HG02870 (cell line): ENCODE measurements around the gene SULT2B1.
"Not testable (repeated sequence)": the region's sequence is repeated elsewhere in the genome, so short reads cannot be mapped to it uniquely, and the experiment has no call there.

Experiments
- ATAC-seq: cut with Tn5 transposase; IDR thresholded peaks from one replicate; pipeline ENCODE4 v1.9.1; 2021; ENCODE audit warnings: mild to moderate bottlenecking, moderate library complexity; ENCODE audit not compliant: unreplicated experiment

The SULT2B1 gene

DNA sequence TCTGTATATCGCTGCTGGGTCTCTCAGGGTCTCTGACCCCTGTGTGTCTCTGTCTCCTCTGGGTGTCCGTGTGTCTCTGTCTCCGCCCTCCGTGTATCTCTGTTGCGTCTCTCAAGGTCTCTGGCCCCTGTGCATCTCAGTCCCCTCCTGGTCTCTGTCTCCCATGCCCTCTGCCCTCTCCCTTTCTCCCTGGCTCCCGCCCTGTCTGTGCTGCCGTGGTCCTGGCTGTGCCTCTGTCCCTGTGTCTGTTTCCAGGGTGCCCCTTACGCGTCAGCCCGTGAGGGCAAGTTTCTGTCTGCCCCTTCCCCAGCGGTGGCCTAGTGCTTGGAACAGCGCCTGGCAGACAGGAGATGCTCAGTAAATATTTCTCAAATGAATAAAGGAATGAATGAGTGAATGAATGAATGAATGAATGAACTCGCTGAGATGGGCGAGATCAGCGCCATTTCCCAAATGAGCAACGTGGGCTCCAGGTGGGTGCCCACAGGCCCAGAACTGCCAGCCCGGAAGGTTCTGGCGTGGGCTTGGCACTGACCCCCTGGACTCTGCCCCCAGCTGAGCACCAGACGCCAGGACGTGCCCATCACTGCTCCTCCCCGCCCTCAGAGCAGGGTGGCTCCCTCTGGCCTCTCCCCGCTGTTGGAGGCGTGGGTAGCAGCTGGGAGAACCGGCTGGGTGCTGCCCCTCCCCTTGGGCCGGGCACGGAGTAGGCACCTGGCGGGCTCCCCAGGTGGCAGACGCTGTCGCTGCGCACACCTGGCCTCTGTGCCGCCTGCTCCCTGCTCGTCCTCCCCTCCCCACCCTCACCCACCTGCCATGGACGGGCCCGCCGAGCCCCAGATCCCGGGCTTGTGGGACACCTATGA lies at the start of gene SULT2B1:
Gene SULT2B1, plus strand, starts transcription at position 736 of the 866 bp plus-strand sequence. Its CDS starts 81 bp downstream, at position 817.
- no peak for ATAC-seq

DNA sequence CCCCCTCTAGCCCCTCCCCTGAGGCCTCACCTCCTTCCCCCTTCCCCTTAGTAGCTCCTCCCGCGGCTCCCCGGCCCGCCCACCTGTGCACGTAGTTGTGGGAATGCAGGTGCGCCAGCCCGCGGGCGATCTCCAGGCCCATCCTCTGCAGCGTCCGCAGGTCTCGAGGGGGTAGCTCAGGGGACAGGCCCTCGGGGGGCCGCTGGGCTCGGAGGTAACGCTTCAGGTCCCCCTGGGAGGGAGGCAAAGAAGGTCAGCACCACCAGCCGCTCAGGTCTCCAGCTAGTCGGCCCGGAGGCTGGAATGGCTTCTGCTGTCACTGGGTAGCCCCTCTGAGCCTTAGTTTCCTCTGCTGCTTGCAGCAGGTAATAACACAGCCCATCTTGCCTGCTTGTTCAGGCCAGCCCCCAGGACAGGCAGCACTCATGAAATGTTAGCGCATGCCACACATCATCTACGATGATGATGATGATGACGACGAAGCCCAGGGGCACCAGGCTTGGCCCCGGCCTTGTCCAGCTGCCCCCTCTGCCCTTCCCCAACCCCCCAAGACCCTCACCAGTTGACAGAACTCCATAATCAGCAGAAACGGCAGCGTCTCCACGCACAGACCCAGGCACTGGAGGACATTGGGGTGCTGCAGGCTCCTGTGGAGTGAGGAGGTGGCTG lies 49.5 kb upstream of the SULT2B1 start:
- ATAC-seq, result no peak

DNA sequence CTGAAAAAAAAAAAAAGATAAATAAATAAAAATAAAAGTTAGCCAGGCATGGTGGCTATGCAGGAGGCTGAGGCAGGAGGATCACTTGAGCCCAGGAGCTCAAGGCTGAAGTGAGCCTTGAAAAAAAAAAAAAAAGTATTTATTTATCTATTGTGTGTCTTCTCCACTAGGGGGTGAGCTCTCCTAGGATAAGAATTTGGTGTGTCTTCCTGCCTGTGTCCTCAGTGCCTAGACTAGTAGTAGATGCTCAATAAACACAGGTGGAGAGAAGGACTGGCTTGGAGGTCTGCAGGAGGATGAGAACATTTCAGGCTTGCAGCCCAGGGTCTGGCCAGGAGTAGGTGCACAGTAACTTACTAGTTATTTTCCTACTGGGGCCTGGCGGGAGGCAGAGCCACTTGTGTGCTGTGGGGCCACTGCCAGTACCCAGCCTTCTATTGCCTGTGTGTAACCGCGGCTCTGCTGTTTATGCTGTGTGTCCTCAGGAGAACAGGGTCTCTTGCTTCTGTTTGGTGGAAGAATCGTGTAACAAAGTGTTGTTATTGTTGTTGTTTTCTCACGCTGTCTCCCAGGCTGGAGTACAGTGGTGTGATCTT lies 45.7 kb upstream of the SULT2B1 start:
- no peak for ATAC-seq

DNA sequence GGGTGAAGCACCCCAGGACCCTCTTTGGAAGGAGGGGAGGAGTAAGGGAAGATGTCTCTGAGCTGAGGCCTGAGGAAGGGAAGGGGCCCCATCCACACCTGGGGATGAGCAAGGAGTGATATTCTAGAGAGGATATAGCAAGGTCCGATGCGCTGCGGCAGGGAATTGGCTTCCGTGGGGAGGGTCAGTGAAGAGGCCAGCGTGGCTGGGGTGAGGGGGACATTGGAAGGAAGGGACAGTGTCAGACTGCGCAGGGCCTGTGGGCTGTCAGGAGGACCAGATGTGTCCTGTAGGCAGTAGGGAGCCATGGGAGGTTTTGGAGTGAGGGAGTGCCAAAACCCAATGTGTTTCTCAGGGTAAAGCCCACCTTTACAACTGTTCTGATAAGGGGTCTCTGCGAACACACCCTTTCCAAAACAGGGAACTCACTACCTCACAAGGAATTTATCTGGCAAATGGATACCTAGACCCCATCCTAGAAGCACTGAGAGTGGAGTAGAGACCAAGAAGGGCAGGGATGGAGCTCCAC lies 44.0 kb upstream of the SULT2B1 start:
- ATAC-seq, result no peak

DNA sequence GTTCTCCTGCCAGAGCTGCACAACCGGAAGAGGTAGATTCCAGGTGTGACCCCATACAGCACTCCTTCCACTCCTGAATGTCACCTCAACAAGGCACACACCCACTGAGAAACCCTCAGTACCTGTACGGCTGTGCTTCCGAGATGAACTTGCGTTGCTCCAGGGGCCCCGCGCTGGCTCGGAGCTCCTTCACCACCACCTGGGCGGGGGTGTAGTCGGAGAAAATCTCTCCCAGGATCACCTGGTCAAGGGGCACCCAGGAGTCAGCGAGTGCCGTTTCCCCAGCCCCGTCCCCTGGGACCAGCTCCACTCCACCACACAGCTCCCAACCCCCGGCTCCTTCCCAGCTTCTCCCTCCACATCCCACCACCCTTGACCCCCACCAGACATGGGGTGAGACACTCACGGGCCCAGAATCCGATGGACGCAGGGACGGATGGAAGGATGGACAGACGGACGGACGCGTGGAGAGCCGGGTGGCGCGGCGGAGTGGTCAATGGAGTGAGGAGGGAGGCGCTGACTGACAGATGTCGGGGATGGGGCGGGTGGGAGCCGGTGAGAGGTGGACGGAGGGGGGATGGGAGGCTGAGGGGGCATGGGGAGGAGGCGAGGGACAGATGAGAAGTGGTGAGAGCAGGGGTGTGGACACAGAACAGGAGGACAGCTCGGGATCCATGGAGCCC lies 43.1 kb upstream of the SULT2B1 start:
- ATAC-seq, result no peak

DNA sequence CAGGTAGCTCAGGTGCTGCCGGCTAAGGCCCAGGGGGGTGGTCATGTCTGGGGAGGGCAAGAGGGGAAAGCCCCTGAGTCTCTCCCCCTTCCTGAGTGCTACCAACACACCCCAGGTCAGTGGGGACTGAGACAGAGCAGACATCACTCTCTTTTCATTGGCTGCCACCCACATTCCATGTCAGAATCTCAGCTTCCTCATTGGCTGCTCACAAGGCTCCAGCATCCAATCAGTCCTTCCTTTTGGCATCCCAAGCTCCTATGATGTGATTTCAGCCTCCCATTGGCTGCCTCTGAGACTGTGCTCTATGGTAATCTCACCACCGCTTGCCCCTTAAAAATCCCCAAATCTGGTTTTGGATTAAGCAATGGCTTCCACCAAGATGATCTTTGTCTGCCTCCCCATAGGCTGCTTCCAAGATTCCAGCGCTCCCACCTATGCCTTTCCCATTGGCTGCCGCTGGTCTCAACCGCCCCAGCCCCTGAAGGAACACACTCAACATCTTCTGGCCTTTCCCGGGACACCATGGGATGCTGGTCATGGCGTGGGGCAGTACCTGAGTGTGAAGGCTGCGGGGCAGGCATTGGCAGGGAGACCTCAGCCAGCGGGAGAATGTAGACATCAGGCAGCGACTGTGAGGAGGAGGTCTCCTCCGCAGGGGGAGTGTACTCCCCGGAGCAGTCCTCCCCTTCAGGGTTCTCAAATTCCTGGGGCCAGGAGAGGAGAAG lies 42.3 kb upstream of the SULT2B1 start:
- ATAC-seq, result no peak

DNA sequence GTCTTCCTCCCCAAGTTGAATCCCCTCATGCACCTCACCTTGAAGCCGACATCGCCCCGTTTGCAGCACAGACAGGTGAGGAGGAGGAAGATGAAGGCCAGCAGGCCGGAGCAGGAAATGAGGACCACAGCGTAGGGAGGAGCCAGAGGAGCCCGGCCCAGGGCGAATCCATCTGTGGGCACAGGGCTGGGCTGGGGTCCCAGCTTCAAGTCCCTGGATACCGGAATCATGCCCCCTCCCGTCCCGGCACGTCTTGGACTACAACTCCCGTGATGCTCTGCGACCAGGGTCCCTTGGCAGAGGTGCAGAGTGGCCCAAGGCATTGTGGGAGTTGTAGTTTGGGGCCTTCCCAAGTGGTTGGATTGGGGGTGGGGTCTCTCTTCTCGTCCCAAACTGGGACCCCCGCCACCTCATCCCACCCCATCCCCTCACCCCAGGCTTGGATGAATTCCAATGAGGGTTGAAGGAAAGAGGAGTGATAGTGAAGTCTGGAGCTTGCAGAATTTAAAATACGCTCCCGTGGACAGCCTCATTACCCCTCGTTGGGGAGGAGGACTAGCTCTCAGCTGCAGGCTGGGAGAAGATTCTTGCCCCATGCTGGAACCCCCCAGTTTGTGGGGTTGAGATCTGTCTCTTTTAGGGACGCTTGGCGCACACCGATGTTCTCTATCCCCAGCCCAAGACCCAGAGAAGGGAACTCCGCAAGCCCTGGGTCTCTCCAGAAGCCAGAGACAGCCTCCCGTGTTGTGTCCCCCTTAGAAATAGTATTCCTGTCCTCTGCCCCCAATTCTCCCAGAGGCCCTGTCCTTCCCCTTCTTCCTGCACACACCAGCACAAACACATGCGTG lies 41.3 kb upstream of the SULT2B1 start:
- ATAC-seq, result no peak

DNA sequence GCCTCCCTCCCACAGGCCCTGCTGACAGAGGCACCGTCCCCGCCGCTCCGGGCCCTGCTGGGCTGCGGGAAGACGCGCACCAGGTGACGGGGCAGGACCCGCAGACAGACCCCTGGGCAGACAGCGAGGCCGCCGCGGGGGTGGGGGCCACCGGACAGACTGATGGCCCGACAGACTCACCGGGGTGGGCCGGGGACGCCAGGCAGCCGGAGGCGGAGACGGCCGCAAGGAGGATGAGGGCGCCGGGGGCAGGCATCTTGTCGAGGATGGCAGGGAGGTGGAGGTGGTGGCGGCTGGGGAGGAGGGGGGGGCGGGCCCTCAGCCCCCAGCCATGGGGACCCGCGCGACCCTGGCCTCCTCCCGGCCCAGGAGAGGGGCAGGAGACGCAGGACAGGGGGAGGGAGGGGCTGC lies 40.6 kb upstream of the SULT2B1 start:
- no peak for ATAC-seq

DNA sequence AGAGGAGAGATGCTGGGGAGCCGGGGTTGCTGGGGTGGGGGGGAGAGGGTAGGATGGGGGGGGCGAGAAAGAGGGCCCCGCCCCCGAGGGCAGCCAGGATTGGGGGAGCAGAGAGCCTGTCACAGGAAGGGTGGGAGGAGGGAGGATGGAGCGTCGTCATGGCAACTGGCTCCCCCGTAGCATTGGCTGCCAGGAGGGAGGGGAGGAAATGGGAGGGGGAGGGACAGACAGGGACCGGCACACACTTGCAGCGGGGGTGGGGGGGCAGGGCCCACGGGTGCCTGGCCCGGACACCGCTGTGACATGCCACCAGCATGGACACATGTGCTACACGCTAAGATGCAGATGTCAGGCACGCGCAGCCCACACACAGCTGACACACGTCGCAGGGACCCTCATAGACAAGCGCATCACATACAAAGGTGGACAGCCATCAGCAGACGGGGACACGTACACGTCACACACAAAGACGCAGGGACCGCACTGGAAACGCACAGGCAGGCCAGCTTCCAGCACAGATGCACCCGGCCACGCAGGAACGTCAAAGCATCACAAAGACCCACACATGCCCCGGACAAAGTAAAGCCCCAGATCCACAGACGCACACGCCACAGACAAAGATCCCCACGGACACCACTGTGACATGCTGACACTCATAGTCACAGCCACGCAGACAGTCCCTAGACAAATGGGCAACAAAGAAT lies 40.0 kb upstream of the SULT2B1 start, which contains the start of gene LMTK3:
Gene LMTK3, minus strand, starts transcription at position 36 of the 704 bp plus-strand sequence. CDS start 259 bp downstream, outside the sequence.
- no peak for ATAC-seq

DNA sequence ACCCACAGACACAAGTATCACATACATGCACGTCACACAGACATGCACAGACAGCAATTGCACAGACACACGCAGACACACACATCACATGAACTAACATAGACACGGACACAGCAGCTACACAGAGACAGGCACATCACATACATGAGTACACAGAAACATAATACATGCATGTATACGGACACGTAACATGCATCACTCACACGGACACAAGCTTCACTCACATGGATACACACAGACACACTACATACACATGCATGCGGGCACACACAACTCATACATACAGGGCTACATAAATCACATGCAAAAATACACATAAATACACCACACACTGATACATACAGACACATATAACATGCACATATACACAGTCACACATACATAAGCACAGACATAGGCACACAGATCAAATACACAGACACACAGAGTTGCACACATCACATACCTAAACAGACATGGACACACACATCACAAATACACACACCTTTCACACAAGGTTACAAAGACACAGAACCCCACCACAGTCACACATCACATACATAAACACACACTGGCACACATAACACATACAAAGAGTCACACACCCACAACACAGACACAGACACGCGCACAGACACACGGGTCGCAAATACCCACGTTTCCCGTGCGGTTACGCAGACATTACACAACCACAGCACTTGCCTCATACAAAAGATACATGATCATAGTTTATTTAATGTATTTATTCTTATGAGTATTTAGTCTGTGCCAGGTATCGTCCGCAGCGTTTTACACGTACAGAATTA lies 39.3 kb upstream of the SULT2B1 start:
- no peak for ATAC-seq

DNA sequence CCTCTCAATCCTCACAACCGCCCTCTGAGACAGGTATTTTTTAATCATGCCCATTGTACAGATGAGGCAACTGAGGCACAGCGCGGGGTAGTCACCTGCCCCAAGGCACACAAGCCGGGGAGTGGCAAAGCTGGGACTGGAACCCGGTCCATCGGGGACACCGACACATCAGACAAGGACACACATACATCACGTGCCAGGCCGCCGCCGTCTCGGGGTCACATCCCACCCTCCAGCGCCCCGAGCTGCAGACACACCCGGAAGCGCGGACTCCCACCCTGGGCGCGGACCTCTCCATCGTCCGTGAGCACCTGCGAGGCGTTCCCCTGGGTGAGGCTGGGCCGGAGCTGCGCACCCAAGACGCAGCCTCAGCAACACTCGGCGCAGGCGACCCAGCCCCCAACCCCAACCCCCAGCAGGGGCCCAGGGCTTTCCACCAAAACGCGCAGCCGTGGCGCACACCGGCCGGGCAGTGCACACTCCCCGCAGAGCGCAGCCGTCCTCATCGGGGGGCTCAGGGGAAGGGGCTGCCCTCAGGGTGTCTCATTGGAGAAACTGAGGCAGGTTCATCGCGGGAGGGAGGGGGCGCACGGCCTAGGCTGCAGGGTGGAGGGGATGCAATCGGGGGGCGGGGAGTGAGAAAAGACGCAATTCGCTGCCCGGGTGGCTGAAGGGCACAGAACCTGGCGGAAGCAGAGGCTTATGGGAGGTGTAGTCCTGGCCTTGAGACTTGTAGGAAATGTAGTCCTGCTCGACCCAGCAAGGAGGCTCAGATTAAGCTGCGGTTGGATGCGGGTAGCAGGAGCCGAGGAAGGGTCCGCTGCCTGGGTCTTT lies 38.5 kb upstream of the SULT2B1 start:
- no peak for ATAC-seq

DNA sequence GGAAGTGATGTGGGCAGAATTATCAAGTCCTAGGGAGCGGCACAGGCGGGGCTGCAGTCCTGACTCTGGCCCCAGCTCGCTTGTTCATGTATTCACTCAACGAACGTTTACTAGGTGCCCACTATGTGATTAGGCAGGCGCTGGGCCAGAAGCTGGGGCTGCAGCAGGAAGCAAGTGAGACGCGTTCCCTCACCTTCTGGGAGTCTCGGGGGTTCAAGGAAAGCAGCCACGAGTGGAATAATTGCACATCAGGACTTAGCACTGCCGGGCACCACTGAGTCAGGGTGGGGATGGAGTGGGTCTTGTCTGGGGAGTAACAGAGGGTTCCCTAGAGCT lies 37.9 kb upstream of the SULT2B1 start:
- ATAC-seq, result no peak

DNA sequence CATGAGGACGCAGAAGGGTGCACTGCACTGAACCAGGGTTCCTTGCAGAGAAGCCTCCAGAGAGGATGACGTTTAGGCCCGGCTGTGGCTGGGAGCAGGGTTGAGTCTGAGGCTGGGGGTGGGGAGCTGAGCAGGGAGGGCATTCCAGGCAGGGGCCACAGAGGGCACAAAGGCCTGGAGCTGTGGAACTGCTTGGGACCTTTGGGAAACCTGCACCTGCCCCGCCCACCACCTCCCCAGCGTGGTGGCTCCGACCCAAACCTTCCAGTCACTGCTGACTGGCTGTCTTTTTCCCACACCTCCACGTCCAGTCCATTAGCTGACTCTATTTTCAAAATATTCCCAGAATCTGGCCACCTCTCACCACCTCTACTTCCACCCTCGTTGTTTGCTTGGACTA lies 35.4 kb upstream of the SULT2B1 start:
- no peak for ATAC-seq

DNA sequence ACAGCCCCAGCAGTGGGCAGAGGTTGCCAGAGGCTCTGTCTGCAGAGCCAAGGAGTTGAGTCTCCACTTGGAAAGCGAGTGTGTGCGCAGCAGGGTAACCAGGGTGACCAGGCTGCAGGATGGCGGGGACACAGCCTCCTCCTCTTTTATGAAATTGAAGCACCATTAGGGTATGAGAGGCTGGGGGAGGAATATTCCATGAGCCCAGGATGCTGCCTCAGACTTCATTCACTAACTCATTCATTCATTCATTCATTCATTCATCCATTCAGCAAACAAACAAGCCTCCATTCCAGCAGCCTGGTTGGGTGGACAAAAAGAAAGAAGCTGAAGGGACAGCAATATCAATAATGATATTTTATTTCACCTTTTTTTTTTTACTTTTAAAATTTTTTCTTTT lies 33.8 kb upstream of the SULT2B1 start:
- ATAC-seq, result no peak

DNA sequence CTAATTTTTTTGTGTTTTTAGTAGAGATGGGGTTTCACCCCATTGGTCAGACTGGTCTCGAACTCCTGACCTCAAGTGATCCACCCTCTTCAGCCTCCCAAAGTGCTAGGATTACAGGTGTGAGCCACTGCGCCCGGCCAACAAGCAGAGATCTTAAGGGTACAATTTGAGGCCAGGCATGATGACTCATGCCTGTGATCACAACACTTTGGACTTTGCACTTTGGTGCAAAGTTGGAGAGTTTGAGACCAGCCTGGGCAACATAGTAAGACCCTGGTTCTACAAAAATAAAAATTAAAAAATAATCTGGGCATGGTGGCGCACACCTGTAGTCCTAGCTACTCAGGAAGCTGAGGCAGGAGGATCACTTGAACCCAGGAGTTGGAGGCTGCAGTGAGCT lies 32.5 kb upstream of the SULT2B1 start:
- ATAC-seq, result not testable (repeated sequence)

DNA sequence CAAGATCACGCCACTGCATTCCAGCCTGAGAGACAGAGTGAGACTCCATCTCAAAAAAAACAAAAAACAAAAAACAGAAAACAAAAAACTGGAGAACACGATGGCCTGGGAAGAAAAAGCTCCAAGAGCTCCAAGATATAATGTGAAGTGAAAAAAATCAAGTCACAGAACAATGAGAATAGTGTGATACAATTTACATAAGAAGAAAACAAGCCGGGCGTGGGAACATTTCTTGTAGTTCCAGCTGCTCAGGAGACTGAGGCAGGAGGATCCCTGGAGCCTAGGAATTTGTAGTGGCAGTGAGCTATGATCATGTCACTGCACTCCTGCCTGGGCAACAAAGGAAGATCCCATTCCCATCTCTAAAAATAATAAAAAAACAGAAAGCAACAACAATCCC lies 31.8 kb upstream of the SULT2B1 start:
- no peak for ATAC-seq

DNA sequence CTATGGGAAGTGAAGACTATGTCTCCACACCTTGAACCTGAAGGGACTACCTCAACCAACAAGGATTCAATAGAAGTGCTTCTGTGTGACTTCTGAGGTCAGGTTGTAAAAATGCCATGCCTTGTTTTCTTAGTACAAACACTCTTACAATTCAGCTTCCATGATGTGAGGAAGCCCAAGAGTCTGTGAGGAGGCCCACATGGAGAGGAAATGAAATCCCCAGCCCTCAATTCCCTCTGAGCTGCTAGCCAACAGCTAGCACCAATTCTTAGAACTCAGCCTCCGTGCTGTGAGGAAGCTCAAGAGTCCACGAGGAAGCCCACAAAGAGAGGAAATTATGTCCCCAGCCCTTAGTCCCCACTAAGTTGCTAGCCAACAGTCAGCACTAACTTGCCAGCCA lies 27.8 kb upstream of the SULT2B1 start:
- no peak for ATAC-seq
